SU-DHL-6 (cell line): Measurements from ENCODE around the gene EAPP.
"Not testable (repeated sequence)": the region's sequence is repeated elsewhere in the genome, so short reads cannot be mapped to it uniquely, and the experiment has no call there.

Source experiments
- H2AFZ ChIP-seq: fragments of 200-600 bp; sonication (generic); 2 replicates; pipeline ENCODE4 v1.6.1; 2014; ENCODE audit warnings: low read depth, mild to moderate bottlenecking, moderate library complexity, mixed read lengths, antibody characterized with exemption, low read length; ENCODE audit not compliant: severe bottlenecking
- H3F3A ChIP-seq: fragments of 200-600 bp; shearing (Covaris generic); 2 replicates; pipeline ENCODE4 v1.6.0; 2016; ENCODE audit warnings: antibody characterized with exemption, mild to moderate bottlenecking; ENCODE audit not compliant: insufficient read depth
- H3K27ac ChIP-seq: fragments of 200-600 bp; sonication (generic); 2 replicates; pipeline ENCODE4 v1.5.1; 2016; ENCODE audit warnings: low read depth, mild to moderate bottlenecking, low read length, moderate library complexity, mixed read lengths
- H3K27me3 ChIP-seq: fragments of 200-600 bp; sonication (generic), shearing (Covaris generic); 2 replicates; pipeline ENCODE4 v1.6.0; 2014; ENCODE audit warnings: mild to moderate bottlenecking, low read length
- H3K36me3 ChIP-seq: fragments of 200-600 bp; sonication (generic); 2 replicates; pipeline ENCODE4 v1.6.1; 2014; ENCODE audit warnings: mild to moderate bottlenecking, low read length, mixed read lengths
- H3K4me2 ChIP-seq: fragments of 300-600, 200-600 bp; shearing (Covaris generic), sonication (generic); 2 replicates; pipeline ENCODE4 v1.6.0; 2014; ENCODE audit warnings: low read length, low read depth, mild to moderate bottlenecking; ENCODE audit not compliant: poor library complexity, severe bottlenecking
- H3K4me3 ChIP-seq: fragments of 200-600 bp; sonication (generic); 2 replicates; pipeline ENCODE4 v1.5.1; 2014; ENCODE audit warnings: antibody characterized with exemption, low read length, mild to moderate bottlenecking, mixed read lengths; ENCODE audit not compliant: insufficient read depth, poor library complexity, severe bottlenecking
- H3K79me2 ChIP-seq: fragments of 200-600 bp; sonication (generic); 2 replicates; pipeline ENCODE4 v1.6.1; 2014; ENCODE audit warnings: mild to moderate bottlenecking, low read length, moderate library complexity; ENCODE audit not compliant: insufficient read depth
- H3K9ac ChIP-seq: fragments of 200-600 bp; sonication (generic); 2 replicates; pipeline ENCODE4 v1.7.0; 2014; ENCODE audit warnings: mild to moderate bottlenecking, low read length
- H3K9me2 ChIP-seq: fragments of 200-600 bp; sonication (generic); replicated peaks from 2 replicates; pipeline ENCODE4 v1.6.1; 2014; ENCODE audit warnings: low read length; ENCODE audit not compliant: insufficient read depth
- H3K9me3 ChIP-seq: fragments of 200-600 bp; sonication (generic); 2 replicates; pipeline ENCODE4 v1.6.1; 2014; ENCODE audit warnings: low read length, mixed read lengths; ENCODE audit not compliant: insufficient read depth
- H4K20me1 ChIP-seq: fragments of 200-600 bp; sonication (generic); 2 replicates; pipeline ENCODE4 v1.6.1; 2014; ENCODE audit warnings: low read depth, mild to moderate bottlenecking, antibody characterized with exemption, low read length, moderate library complexity, mixed read lengths
- EZH2phosphoT487 ChIP-seq: fragments of 200-600 bp; sonication (generic), shearing (Covaris generic); conservative IDR thresholded peaks from 2 replicates; pipeline ENCODE4 v1.6.1; 2018; ENCODE audit warnings: mild to moderate bottlenecking, antibody characterized with exemption, low read length, moderate library complexity, mixed read lengths
- TF ChIP-seq, protein P1 (sequence below): fragments of 200-600 bp; sonication (generic); IDR thresholded peaks from one replicate; pipeline ENCODE4 v1.5.1; 2017; ENCODE audit warnings: antibody characterized with exemption, mild to moderate bottlenecking, low read length, moderate library complexity; ENCODE audit not compliant: insufficient read depth, poor library complexity, severe bottlenecking

The EAPP gene

DNA sequence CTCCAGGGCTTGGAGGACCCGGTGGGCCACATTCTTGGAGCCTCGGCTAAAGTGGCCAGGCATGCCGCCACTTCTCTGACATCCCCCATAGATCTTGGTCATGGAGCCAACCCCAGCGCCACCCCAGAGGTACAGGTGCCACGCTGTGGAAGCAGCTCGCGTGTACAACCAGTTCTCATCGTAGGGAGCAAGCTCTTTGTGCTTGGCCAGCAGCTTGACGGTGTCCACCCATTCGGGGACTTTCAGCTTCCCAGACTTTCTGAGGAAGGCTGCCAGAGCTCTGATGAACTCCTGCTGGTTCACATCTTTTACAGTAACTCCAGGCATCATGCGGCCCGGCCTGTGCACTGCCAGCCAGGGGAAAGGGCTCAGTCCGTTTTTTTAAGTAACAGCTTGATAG is 29.3 kb upstream of the EAPP start:
- H3K9me2 ChIP-seq = no peaks in the 10 kb centered on the region
- no peak for TF ChIP-seq EZH2phosphoT487
- TF ChIP-seq, protein P1, sequence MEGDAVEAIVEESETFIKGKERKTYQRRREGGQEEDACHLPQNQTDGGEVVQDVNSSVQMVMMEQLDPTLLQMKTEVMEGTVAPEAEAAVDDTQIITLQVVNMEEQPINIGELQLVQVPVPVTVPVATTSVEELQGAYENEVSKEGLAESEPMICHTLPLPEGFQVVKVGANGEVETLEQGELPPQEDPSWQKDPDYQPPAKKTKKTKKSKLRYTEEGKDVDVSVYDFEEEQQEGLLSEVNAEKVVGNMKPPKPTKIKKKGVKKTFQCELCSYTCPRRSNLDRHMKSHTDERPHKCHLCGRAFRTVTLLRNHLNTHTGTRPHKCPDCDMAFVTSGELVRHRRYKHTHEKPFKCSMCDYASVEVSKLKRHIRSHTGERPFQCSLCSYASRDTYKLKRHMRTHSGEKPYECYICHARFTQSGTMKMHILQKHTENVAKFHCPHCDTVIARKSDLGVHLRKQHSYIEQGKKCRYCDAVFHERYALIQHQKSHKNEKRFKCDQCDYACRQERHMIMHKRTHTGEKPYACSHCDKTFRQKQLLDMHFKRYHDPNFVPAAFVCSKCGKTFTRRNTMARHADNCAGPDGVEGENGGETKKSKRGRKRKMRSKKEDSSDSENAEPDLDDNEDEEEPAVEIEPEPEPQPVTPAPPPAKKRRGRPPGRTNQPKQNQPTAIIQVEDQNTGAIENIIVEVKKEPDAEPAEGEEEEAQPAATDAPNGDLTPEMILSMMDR = no peak
- H3K27me3 ChIP-seq = no peaks in the 10 kb centered on the region
- peaks cover 6% of the 10 kb centered on the region; the same call in 1 of the 2 replicates for H3F3A ChIP-seq
- H3K36me3 ChIP-seq = peaks cover 12% of the 10 kb centered on the region; the same call in 1 of the 2 replicates
- no peaks in the 10 kb centered on the region for H3K9me3 ChIP-seq
- H3K4me3 ChIP-seq = no peak overlapping the region
- H3K4me2 ChIP-seq = no peak overlapping the region
- no peak overlapping the region for H2AFZ ChIP-seq
- no peak overlapping the region for H3K9ac ChIP-seq
- no peak overlapping the region for H3K27ac ChIP-seq
- no peaks in the 10 kb centered on the region for H3K79me2 ChIP-seq
- no peaks in the 10 kb centered on the region for H4K20me1 ChIP-seq

DNA sequence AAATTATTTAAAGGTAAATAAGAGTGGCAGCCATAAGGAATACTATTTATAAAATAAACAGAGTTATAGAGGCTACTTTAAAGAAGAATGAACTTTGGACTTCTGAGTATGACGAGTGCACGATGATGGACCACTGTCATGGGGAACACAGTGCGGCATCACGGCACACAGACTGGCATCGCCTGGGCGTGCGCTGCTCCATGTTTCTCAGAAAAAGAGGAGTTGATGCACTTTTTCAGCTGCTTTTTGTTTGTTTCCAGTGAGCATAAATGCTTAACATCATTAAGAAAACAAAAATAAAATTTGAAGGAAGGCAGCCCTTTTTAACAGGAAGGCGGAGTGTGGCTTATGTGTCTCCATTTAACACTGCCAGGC is 23.3 kb upstream of the EAPP start:
- Histone ChIP-seq H3K9ac (no peak overlapping the region), H3K36me3 (peaks cover 6% of the 10 kb centered on the region; the same call in 1 of the 2 replicates), H3K4me2 (no peak overlapping the region), H3K27ac (no peak overlapping the region), H4K20me1 (no peaks in the 10 kb centered on the region), H3K27me3 (no peaks in the 10 kb centered on the region), H2AFZ (no peak overlapping the region), H3K79me2 (no peaks in the 10 kb centered on the region), H3K9me3 (no peaks in the 10 kb centered on the region), H3F3A (peaks cover 4% of the 10 kb centered on the region; the same call in 1 of the 2 replicates), H3K9me2 (no peaks in the 10 kb centered on the region), H3K4me3 (no peak overlapping the region)
- TF ChIP-seq EZH2phosphoT487 = no peak
- TF ChIP-seq, protein P1 = no peak

DNA sequence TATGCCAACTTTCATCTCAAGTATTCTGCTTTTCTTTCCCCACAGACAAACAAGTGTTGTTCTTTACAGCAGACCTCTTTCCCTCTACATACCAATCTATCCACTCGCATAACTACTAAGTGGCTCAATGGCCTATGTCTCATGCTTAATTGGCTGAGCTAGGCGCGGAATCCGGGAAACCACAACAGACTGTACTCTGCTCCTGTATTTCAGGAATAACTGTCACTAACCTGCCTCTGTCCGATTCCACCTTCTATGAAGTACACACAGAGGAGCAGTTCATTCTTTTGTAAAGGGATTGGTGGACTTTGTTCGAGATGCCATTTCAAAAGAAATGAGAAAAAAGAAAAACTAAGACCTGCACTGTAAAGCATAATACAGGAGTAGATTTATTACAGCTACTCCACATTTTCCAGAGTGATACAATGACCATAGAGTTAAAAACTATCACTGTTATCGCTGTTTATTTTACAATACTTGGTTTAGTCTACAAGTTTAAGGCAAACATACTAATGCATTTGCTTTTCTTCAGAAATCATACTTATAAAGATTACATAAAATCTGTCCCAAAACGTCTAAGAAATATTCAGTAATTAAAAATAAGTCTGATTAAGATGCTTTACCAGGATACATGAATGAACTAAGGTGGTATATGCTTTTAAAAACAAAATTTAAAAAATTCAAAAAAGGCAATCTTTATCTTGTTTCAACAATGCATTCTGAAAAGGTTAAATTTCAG is 22.7 kb upstream of the EAPP start:
- not testable (repeated sequence) for H2AFZ ChIP-seq, H3K27ac ChIP-seq, H3F3A ChIP-seq, H3K9ac ChIP-seq, H3K4me2 ChIP-seq, H3K4me3 ChIP-seq, H3K9me3 ChIP-seq, H4K20me1 ChIP-seq, H3K27me3 ChIP-seq, H3K9me2 ChIP-seq, H3K36me3 ChIP-seq, H3K79me2 ChIP-seq

DNA sequence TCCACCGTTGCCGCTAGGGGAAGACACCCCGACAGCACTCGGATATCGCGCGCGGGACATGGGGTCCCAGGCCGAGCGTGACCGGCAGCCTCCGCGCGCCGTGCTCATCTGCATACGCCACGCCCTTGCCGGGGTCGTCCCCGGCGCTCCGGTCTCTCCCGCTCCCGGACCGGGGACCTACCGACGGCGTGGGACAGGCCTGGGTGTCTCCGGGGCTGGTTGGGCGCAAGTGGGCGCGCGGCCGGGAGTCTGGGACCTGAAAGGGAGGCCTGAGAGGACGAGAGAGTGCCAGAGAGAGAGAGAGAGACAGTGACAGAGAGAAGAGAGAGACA is 17.0 kb upstream of the EAPP start:
- not testable (repeated sequence) for H3K4me3 ChIP-seq, H3K9me3 ChIP-seq, H3K79me2 ChIP-seq, H3K9me2 ChIP-seq, H3K27me3 ChIP-seq, H3K9ac ChIP-seq, H3K27ac ChIP-seq, H3K36me3 ChIP-seq, H4K20me1 ChIP-seq, H3K4me2 ChIP-seq, H2AFZ ChIP-seq
- H3F3A ChIP-seq = peaks cover 12% of the 10 kb centered on the region

DNA sequence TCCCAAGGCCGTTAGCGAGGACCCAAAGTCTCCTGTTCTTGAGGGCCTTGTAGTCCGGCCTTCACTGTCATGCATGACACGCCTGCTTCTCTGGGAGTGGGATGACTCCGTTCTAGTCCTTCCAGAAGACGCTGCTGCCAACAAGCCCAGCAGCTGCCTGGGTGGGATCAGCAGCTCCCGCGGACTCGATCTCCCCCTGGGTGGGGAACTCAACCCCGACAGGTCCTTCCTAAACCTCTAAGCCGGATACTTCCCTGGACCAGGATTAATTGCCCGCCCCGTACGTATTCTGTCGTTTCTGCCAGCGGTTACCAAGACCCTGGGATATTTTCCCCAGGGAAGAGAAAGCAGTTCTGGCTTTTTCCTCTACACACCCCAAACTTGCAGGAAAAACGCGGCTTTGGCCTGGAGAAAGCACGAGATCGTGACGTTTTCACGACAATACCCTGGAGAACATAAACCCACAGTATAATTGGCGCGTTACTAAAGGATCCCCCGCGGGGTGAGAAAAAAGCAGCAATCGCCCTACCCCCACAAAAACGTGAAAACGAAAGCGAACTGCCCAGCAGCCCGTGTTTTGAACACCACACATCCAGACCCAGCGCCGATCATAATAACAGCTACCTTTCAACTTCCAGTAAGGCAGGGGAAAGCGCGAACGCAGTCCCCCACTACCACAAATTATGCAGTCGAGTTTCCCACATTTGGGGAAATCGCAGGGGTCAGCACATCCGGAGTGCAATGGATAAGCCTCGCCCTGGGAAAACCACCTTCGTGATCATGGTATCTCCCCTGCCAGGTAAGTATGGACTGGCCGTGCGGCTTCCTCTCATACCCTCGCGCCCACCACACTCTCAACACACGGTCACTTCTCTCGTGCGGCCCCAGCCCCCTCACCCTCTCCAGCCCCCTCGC is 16.3 kb upstream of the EAPP start:
- H3K9me3 ChIP-seq, H2AFZ ChIP-seq, H3K9me2 ChIP-seq, H4K20me1 ChIP-seq, H3K4me2 ChIP-seq, H3K4me3 ChIP-seq, H3K27ac ChIP-seq, H3K79me2 ChIP-seq, H3K9ac ChIP-seq, H3K36me3 ChIP-seq, H3K27me3 ChIP-seq: not testable (repeated sequence)
- peaks cover 12% of the 10 kb centered on the region for H3F3A ChIP-seq
